OCI-LY1 (cell line): ENCODE data around the gene METRN.

Source experiments
- EZH2 ChIP-seq: fragments of 200-600 bp; sonication (generic), shearing (Covaris generic); IDR thresholded peaks from 2 replicates; pipeline ENCODE4 v1.8.0; 2017; ENCODE audit warnings: borderline replicate concordance, mixed run types, mild to moderate bottlenecking, antibody characterized with exemption, low read length, moderate library complexity, mixed read lengths
- TF ChIP-seq, protein P1 (sequence below): fragments of 200-600 bp; sonication (generic), shearing (Covaris generic); IDR thresholded peaks from 2 replicates; pipeline ENCODE4 v1.5.1; 2017; ENCODE audit warnings: mild to moderate bottlenecking, antibody characterized with exemption, low read length, moderate library complexity, mixed read lengths

DNA sequence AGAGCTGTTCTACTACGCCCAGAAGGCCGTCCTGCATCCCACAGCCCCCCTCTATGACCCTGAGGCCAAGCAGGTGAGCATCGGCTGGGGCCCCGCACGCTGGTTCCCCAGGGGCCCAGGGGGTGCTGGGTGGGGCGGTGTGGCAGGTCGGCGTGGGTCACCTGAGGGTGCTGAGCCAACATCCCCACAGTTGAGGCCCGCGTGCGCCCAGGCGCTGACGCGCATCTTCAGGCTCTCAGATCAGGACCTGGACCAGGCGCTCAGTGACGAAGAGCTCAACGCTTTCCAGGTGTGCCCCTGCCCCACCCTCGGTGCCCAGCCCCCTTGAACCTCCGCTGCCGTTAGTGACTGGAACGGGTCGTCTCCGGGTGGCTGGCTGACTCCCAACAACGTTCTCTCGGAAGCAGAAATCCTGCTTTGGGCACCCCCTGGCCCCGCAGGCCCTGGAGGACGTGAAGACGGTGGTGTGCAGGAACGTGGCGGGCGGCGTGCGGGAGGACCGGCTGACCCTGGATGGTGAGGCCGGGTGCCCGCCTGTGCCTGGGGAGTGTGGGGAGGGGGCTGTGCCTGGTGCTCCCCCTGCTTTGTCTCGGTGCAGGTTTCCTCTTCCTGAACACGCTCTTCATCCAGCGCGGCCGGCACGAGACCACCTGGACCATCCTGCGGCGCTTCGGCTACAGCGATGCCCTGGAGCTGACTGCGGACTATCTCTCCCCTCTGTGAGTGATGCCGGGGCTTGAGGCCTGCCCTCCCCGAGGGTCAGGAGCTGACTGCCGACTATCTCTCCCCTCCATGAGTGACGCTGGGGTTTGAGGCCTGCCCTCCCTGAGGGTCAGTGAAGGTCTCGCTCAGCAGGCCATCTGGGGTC is 44.2 kb upstream of the METRN start:
- TF ChIP-seq, protein P1, sequence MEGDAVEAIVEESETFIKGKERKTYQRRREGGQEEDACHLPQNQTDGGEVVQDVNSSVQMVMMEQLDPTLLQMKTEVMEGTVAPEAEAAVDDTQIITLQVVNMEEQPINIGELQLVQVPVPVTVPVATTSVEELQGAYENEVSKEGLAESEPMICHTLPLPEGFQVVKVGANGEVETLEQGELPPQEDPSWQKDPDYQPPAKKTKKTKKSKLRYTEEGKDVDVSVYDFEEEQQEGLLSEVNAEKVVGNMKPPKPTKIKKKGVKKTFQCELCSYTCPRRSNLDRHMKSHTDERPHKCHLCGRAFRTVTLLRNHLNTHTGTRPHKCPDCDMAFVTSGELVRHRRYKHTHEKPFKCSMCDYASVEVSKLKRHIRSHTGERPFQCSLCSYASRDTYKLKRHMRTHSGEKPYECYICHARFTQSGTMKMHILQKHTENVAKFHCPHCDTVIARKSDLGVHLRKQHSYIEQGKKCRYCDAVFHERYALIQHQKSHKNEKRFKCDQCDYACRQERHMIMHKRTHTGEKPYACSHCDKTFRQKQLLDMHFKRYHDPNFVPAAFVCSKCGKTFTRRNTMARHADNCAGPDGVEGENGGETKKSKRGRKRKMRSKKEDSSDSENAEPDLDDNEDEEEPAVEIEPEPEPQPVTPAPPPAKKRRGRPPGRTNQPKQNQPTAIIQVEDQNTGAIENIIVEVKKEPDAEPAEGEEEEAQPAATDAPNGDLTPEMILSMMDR: no peak
- no peak for TF ChIP-seq EZH2
